ENCODE measurements around the gene RBM12. TPM values are rescaled to one million over a fixed set of nuclear protein-coding genes. Genes with fewer than 3 reads are reported as not detected.

RBM12 gene
- total and polyA plus RNA-seq, 2 donors (not counting 3 experiments of a cell fraction or from before 2014, with no cell fraction given) = 98.0 to 121 TPM

DNA sequence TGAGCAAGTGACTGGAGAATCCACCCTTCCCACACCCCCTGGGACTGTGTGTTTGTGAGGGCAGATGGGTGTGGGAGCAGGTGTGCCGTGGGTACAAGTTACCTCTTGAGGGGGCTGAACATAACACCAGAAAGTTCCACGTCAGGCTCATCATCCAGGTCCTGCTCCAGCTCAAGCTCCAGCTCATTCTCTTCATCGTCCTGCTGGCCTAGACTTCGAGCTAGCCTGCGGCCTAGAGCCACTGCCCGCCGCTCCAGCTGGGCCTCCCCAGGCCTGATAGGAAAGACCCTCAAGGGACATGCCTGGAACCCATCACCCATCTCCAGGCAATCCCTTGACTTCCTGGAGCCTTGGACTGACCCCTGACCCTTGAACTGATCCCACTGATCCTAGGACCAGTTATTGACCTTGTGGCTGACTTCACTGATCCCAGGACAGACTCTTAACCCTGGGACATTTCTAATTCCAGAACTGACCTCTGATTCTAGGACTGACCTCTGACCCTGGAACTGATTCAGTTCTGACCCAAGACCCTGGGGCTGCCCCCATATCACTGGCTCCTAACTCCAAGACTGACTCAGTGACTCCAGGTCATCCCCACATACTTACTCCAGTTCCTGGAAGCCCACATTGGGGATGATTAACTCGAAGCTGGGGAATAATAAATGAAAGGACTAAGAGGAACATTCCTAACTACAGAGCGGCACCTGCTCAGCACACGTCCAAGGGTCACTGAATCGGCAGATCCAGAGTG, 60.8 kb downstream of the RBM12 start:
- Histone ChIP-seq H3K4me1 (ENCODE audit: control insufficient read depth, extremely low read depth, insufficient read depth, low read length) (peaks cover 8% of the 10 kb centered on the region), H4K20me1 (replicated peaks; ENCODE audit: control insufficient read depth, extremely low read depth, insufficient read depth, low read length) (no peaks in the 10 kb centered on the region), H3K4me2 (ENCODE audit: insufficient read depth, low read length) (no peak overlapping the region), H3K9me1 (replicated peaks; ENCODE audit: control insufficient read depth, extremely low read depth, insufficient read depth, low read length) (no peaks in the 10 kb centered on the region), H3K27ac (ENCODE audit: insufficient read depth, low read depth, low read length) (no peak overlapping the region), H3K4me3 (replicated peaks in 1 of 3; ENCODE audit: insufficient read depth in 1 of 3, low read depth in 1 of 3, low read length in 3 of 3) (no peak overlapping the region), H3K36me3 (ENCODE audit: control insufficient read depth in 2 of 2, extremely low read depth in 1 of 2, insufficient read depth in 2 of 2, low read length in 2 of 2) (no peaks in the 10 kb centered on the region), H3K27me3 (ENCODE audit: control insufficient read depth in 2 of 2, insufficient read depth in 2 of 2, low read length in 2 of 2) (peaks cover 9 to 13% of the 10 kb centered on the region in 2 experiments), H2AFZ (ENCODE audit: low read depth, low read length) (no peak overlapping the region), H3K9ac (replicated peaks; ENCODE audit: extremely low read depth, insufficient read depth, low read length) (no peak overlapping the region), H3K9me3 (replicated peaks; ENCODE audit: control insufficient read depth, insufficient read depth, low read length) (no peaks in the 10 kb centered on the region), H3K79me2 (ENCODE audit: control insufficient read depth, insufficient read depth, low read length) (no peaks in the 10 kb centered on the region)
- no TSS peak for BruUV-seq (replicated peaks)
- ChIA-PET CTCF (interaction anchor here (0.9 to 2.0 kb wide), 12 partner anchors 8 to 141 kb away, joined by 3 to 12 read pairs (median 3); partner anchors contain the start of gene SPAG4), POLR2A (no interaction called here)
- FAIRE-seq = no peak
- dilution Hi-C loops (cut with MboI; ENCODE audit: extremely low pct_ligation_motif_present, low sequenced_read_pairs) (no loop called here), intact Hi-C loops (cut with micrococcal nuclease) (loop anchor here (5.0 kb wide), 2 partner anchors 93 to 142 kb away; partner anchors contain the start of genes NFS1 and ROMO1)
- DNase-seq (ENCODE audit: low read depth, low spot score) = no peak
- TF ChIP-seq POLR2A (IDR thresholded peaks at IDR 0.05; ENCODE audit: low read depth, low read length) = no peak
- no peak for TF ChIP-seq EZH2 (IDR thresholded peaks at IDR 0.05; ENCODE audit: borderline replicate concordance, low read depth, low read length, severe bottlenecking)
- TF ChIP-seq FOS (IDR thresholded peaks at IDR 0.05; ENCODE audit: borderline replicate concordance, insufficient read depth, low read length) = no peak

DNA sequence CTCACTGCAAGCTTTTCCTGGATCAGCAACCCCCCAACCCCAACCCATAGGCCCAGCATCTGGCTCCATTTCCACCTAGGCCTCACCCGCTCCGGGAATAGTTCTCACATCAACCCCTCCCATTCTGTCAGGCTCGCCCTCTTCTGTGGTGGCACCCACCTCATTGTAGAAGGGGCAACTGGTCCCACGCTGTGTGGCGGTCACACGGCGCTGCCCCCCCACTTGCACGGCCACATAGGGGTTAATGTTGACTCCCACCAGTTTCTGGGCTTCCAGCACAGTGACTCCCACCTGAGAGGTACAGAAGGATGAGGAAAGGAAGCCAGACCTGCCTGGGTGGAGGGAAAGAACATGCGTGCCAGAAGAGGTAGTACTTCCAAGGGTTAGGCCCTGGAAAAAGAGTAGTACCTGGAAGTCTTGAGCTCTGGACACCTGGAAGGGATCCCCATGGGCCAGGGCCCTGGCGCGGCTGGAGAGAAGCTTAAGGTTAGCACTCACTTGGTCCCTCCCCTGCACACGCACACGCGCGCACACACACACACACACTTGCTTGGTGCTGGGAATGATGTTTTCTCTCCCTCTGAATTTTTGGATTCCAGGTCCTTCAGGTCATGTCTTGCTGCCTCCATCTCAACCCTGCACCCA, 61.7 kb downstream of the RBM12 start:
- ChIA-PET POLR2A (no interaction called here), CTCF (interaction anchor here (1.5 to 2.0 kb wide), 3 partner anchors 14 to 19 kb away, joined by 3 to 12 read pairs (median 7); no protein-coding TSS in a partner anchor)
- Histone ChIP-seq H3K27me3 (ENCODE audit: control insufficient read depth in 2 of 2, insufficient read depth in 2 of 2, low read length in 2 of 2) (peaks cover 11 to 13% of the 10 kb centered on the region in 2 experiments), H4K20me1 (replicated peaks; ENCODE audit: control insufficient read depth, extremely low read depth, insufficient read depth, low read length) (no peaks in the 10 kb centered on the region), H2AFZ (ENCODE audit: low read depth, low read length) (no peak overlapping the region), H3K36me3 (ENCODE audit: control insufficient read depth in 2 of 2, extremely low read depth in 1 of 2, insufficient read depth in 2 of 2, low read length in 2 of 2) (no peaks in the 10 kb centered on the region), H3K9me1 (replicated peaks; ENCODE audit: control insufficient read depth, extremely low read depth, insufficient read depth, low read length) (no peaks in the 10 kb centered on the region), H3K27ac (ENCODE audit: insufficient read depth, low read depth, low read length) (no peak overlapping the region), H3K9ac (replicated peaks; ENCODE audit: extremely low read depth, insufficient read depth, low read length) (no peak overlapping the region), H3K4me3 (replicated peaks in 1 of 3; ENCODE audit: insufficient read depth in 1 of 3, low read depth in 1 of 3, low read length in 3 of 3) (no peak overlapping the region), H3K4me2 (ENCODE audit: insufficient read depth, low read length) (no peak overlapping the region), H3K4me1 (ENCODE audit: control insufficient read depth, extremely low read depth, insufficient read depth, low read length) (peaks cover 8% of the 10 kb centered on the region), H3K79me2 (ENCODE audit: control insufficient read depth, insufficient read depth, low read length) (no peaks in the 10 kb centered on the region), H3K9me3 (replicated peaks; ENCODE audit: control insufficient read depth, insufficient read depth, low read length) (no peaks in the 10 kb centered on the region)
- no peak for TF ChIP-seq JUN (IDR thresholded peaks at IDR 0.05; ENCODE audit: borderline replicate concordance, insufficient read depth, insufficient read length, low read depth)
- TF ChIP-seq, protein P1, sequence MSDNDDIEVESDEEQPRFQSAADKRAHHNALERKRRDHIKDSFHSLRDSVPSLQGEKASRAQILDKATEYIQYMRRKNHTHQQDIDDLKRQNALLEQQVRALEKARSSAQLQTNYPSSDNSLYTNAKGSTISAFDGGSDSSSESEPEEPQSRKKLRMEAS (IDR thresholded peaks at IDR 0.05; ENCODE audit: insufficient read depth, insufficient read length) = no peak
- TF ChIP-seq EZH2 (IDR thresholded peaks at IDR 0.05; ENCODE audit: borderline replicate concordance, low read depth, low read length, severe bottlenecking) = no peak
- no peak for TF ChIP-seq POLR2AphosphoS5 (IDR thresholded peaks at IDR 0.05; ENCODE audit: insufficient read depth, low read depth, low read length)
- TF ChIP-seq CTCF (IDR thresholded peaks at IDR 0.05; ENCODE audit: extremely low read depth in 1 of 2, insufficient read depth in 1 of 2, low read depth in 1 of 2, low read length in 2 of 2) = no peak
- no peak for TF ChIP-seq FOS (IDR thresholded peaks at IDR 0.05; ENCODE audit: borderline replicate concordance, insufficient read depth, low read length)
- no peak for TF ChIP-seq POLR2A (IDR thresholded peaks at IDR 0.05; ENCODE audit: low read depth, low read length)
- TF ChIP-seq GATA2 (IDR thresholded peaks at IDR 0.05; ENCODE audit: insufficient read depth, insufficient read length, low read depth, low read length) = no peak
- TF ChIP-seq MYC (IDR thresholded peaks at IDR 0.05; ENCODE audit: low read depth, low read length) = no peak
- FAIRE-seq (no peak), DNase-seq (ENCODE audit: low read depth, low spot score) (no peak)
- dilution Hi-C loops (cut with MboI; ENCODE audit: extremely low pct_ligation_motif_present, low sequenced_read_pairs) (no loop called here), intact Hi-C loops (cut with micrococcal nuclease) (loop anchor here (5.0 kb wide), 2 partner anchors 94 to 141 kb away; partner anchors contain the start of genes NFS1 and ROMO1)
- BruUV-seq (replicated peaks) = no TSS peak

All from endothelial cell of umbilical vein (primary cell).